ENCODE data around the gene AKR1B15.

- TF ChIP-seq CTCF (IDR thresholded peaks at IDR 0.05; ENCODE audit: low read length) (no peak), EZH2 (IDR thresholded peaks at IDR 0.05; ENCODE audit: borderline replicate concordance, low read length) (no peak)
These were observed 16.8 kb downstream of the AKR1B15 start for GRCh38 chr7:134565643-134566136.
